T-helper 2 cell treated with Interferon-gamma antibody and Interleukin-4, amounts not matched to agents 5 μg/mL and 100 μg/mL, for 36 hours (primary cell): Measurements from ENCODE around the gene CFL1.

Source experiments
- DNase-seq: peaks from one replicate; pipeline ENCODE4 v3.0.0; 2021; ENCODE audit warnings: low spot score
- H3K27ac Mint-ChIP-seq: one replicate; pipeline ENCODE4 v1.8.0; 2021; ENCODE audit warnings: mild to moderate bottlenecking, mixed read lengths
- H3K27me3 Mint-ChIP-seq: one replicate; pipeline ENCODE4 v1.8.0; 2021; ENCODE audit warnings: low read depth, mixed read lengths
- H3K36me3 Mint-ChIP-seq: one replicate; pipeline ENCODE4 v1.8.0; 2021; ENCODE audit warnings: low read depth, mixed read lengths
- H3K4me1 Mint-ChIP-seq: one replicate; pipeline ENCODE4 v1.8.0; 2021; ENCODE audit warnings: low read depth, mixed read lengths
- H3K4me3 Mint-ChIP-seq: one replicate; pipeline ENCODE4 v1.8.0; 2022; ENCODE audit warnings: mild to moderate bottlenecking, moderate library complexity, mixed read lengths
- H3K9me3 Mint-ChIP-seq: one replicate; pipeline ENCODE4 v1.8.0; 2021; ENCODE audit warnings: mixed read lengths

Gene CFL1

DNA sequence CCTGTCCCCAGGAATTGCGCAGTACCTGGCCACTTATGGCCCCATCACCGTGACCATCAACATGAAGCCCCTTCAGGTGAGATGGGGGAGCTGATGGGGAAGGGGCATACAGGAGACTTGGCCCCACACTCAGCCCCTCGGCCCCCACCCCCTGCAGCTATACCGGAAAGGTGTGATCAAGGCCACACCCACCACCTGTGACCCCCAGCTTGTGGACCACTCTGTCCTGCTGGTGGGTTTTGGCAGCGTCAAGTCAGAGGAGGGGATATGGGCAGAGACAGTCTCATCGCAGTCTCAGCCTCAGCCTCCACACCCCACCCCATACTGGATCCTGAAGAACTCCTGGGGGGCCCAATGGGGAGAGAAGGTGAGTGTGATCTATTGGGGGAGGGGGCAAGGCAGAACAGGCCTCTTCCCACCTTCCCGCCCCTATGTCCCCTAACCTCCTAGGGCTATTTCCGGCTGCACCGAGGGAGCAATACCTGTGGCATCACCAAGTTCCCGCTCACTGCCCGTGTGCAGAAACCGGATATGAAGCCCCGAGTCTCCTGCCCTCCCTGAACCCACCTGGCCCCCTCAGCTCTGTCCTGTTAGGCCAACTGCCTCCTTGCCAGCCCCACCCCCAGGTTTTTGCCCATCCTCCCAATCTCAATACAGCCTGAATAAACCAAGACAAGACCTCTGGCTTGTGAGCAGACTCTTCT is 25.2 kb upstream of the CFL1 start:
- no peak for DNase-seq
- Mint-ChIP-seq H3K36me3 (peaks cover 40% of the 10 kb centered on the region), H3K4me3 (no peak overlapping the region), H3K4me1 (peaks cover 40% of the 10 kb centered on the region), H3K27me3 (no peaks in the 10 kb centered on the region), H3K27ac (no peak overlapping the region), H3K9me3 (no peaks in the 10 kb centered on the region)

DNA sequence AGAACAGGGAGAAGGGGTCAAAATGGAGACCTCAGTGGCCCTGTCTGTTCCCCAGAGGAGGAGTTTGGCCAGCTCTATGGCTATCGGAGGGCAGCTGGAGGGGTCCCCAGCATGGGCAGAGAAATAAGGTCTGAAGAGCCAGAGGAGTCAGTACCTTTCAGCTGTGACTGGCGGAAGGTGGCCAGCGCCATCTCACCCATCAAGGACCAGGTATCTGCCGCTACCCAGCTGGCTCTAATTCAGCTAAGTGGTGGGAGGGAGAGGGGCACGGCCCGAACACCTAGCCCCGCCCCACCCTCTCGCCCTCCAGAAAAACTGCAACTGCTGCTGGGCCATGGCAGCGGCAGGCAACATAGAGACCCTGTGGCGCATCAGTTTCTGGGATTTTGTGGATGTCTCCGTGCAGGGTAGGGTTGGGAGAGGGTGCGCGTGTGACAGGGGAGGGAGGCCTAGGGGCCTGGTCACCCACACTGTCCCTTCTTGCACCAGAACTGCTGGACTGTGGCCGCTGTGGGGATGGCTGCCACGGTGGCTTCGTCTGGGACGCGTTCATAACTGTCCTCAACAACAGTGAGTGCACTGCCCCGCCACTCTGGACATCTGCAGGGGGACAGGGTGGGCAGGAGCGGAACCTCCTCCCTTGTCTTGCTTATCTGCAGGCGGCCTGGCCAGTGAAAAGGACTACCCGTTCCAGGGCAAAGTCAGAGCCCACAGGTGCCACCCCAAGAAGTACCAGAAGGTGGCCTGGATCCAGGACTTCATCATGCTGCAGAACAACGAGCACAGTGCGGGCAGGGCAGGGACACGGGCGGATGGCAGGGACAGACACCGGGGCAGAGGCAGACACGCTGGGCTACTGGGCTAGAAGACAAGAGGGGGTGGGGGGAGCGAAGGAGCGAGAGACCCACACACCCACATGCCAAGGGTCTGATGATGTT is 24.4 kb upstream of the CFL1 start:
- Mint-ChIP-seq H3K27me3 (no peaks in the 10 kb centered on the region), H3K4me3 (no peak overlapping the region), H3K27ac (no peak overlapping the region), H3K9me3 (no peaks in the 10 kb centered on the region), H3K36me3 (peaks cover 37% of the 10 kb centered on the region), H3K4me1 (peaks cover 40% of the 10 kb centered on the region)
- DNase-seq = no peak

DNA sequence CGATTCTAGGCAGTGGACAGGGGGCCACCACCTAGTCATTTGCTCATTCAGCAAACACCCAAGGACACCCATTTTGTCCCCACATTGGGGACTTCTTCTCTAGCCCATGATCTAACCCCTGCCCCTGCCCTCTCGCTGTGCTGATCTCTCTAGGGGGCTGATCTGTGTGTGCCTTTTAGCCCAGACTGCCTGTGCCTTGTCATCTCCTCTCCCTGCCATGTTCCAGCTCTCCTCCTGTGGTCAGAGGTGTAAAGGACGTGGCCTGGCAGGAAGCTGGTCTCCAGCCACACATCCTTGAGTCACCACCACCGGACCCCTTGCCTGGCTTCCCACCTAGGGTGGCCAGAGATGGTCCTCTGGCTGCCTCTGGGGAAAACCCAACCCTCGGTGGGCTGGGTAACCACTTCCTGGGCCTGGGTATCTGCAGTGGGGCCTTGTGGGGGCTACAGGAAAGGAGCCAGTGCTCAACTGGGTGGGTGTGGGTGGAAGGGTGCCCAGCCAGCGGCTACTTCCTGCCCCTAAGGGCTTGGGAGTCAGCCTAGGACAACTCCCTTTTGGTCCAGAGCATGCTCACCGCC is 23.0 kb upstream of the CFL1 start:
- DNase-seq = no peak
- Mint-ChIP-seq H3K9me3 (no peaks in the 10 kb centered on the region), H3K4me1 (peaks cover 33% of the 10 kb centered on the region), H3K4me3 (peak overlapping the region; percentile 49), H3K27ac (peak overlapping the region; percentile 76), H3K27me3 (no peaks in the 10 kb centered on the region), H3K36me3 (peaks cover 26% of the 10 kb centered on the region)

DNA sequence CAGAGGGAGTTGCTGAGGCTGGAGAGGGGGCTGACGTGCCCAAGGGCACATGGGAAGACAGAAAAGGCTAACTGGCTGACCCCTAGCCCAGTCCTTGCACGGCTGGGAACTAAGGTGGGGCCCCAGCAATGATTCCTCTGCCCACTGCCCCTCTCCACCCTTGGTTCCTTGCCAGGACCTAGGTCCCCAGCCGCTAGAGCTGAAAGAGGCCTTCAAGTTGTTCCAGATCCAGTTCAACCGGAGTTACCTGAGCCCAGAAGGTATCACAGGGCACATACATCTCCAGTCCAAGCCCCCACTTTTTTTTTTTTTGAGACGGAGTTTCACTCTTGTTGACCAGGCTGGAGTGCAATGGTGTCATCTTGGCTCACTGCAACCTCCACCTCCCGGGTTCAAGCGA is 22.0 kb upstream of the CFL1 start:
- peak overlapping the region; percentile 71 for H3K4me3 Mint-ChIP-seq
- peak overlapping the region; percentile 69 for H3K27ac Mint-ChIP-seq
- no peak for DNase-seq
- H3K27me3 Mint-ChIP-seq = no peaks in the 10 kb centered on the region
- peaks cover 20% of the 10 kb centered on the region for H3K36me3 Mint-ChIP-seq
- H3K4me1 Mint-ChIP-seq = peaks cover 30% of the 10 kb centered on the region
- H3K9me3 Mint-ChIP-seq = no peaks in the 10 kb centered on the region

DNA sequence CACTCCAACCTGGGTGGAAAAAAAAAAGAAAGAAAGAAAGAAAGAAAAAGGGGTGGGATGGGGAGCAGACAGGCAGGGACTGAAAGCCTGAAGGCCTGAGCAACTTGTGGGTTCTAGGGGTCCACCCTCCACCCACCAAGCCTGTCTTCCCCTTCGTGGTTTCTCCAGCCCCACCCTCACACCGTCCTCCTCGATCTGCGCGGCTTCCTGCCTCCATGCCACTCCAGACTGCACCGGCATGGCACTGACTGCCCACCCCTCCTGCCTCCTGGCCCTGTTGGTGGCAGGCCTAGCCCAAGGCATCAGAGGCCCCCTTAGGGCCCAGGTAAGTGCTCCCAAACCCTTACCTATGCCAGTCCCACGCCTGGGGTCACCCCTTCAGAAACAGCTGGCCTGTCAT is 21.6 kb upstream of the CFL1 start, which contains the start of gene CTSW:
Gene CTSW (plus strand): TSS at position 221 of the 400 bp plus-strand sequence. CDS start 18 bp downstream, at position 239.
- Mint-ChIP-seq H3K9me3 (no peaks in the 10 kb centered on the region), H3K27ac (peak within 1 kb of the TSS; percentile 76), H3K4me1 (peaks cover 28% of the 10 kb centered on the region), H3K36me3 (peaks cover 16% of the 10 kb centered on the region), H3K4me3 (peak within 1 kb of the TSS; percentile 71), H3K27me3 (no peaks in the 10 kb centered on the region)
- DNase-seq = no peak

DNA sequence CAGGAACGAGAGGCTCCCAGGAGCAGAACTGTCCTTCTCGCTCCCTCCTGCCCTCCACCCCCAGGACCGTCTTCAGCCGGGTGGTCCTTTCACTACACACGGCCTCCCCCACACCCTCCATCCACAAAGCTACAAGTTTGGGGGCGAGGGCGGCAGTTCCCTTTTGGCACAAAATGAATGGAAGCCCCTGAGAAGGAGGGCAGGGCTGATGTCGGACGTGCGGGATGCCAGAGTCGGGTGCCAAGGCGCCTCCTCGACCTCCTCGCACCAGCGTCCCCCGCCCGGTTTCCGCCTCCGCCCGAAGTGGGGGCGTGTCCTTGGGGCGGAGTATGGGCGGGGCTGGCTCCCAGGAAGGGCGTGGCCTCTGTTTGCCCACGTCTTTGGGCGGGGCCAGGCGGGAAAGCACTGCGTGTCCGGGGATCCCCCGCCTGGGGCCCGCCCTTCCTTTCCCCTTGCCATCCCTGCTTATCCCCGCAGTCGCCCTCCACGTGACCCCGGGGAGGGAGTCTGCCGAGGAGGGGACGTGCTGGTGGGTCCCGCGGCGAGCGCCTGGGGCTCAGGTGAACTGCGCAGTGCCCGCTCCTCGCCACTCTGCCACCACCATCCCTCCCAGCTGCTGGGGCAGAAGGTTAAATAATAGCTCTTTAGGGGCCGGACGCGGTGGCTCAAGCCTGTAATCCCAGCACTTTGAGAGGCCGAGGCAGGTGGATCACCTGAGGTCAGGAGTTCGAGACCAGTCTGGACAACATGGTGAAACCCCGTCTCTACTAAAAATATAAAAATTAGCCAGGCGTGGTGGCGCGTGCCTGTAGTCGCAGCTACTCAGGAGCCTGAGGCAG is 15.6 kb upstream of the CFL1 start:
- Mint-ChIP-seq H3K27ac (peak overlapping the region; percentile 89), H3K4me1 (peaks cover 19% of the 10 kb centered on the region), H3K9me3 (no peaks in the 10 kb centered on the region), H3K36me3 (no peaks in the 10 kb centered on the region), H3K4me3 (peak overlapping the region; percentile 92), H3K27me3 (peaks cover 3% of the 10 kb centered on the region)
- DNase-seq = peak; percentile 94

DNA sequence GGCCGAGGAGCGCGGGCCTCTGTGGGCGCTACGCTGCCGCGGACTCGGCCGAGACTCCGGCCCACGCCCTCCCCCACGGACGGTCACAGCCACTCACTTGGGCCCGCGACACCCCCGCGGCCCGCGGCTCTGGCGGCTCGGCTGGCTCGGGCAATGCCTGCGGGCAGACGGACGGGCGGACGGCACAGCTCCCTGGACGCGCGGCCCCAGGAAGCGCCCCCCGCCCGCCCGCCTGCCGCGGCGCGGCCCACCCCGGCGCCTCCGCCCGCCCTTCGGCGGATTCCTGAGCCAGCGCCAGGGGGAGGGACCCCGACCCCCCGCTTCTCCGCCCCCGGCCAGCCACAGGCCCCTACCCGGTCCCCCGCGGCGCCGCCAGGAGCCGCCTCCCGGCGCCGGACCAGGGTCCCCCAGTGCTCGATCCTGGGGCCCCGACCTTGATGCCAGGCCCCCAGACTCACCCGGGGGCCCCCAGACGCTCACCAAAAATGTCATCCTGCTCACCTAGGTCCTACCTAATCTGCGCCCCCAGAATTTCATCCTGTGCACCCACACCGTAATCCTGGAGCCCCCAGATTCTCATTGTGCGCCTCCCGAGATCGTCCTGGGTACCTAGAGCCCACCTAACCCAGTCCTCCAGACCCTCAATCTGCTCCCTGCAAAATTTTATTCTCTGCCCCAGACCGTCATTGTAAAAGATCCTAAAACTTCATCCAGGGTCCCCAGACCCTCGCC is 14.8 kb upstream of the CFL1 start, which contains the start of gene EFEMP2:
Gene EFEMP2 (minus strand): TSS at position 215 of the 732 bp plus-strand sequence. CDS start 446 bp downstream, outside the sequence.
- no peak for DNase-seq
- H3K4me1 Mint-ChIP-seq = peaks cover 19% of the 10 kb centered on the region
- peak within 1 kb of the TSS; percentile 89 for H3K27ac Mint-ChIP-seq
- H3K9me3 Mint-ChIP-seq = no peaks in the 10 kb centered on the region
- H3K36me3 Mint-ChIP-seq = no peaks in the 10 kb centered on the region
- H3K4me3 Mint-ChIP-seq = peak within 1 kb of the TSS; percentile 92
- peaks cover 3% of the 10 kb centered on the region for H3K27me3 Mint-ChIP-seq

DNA sequence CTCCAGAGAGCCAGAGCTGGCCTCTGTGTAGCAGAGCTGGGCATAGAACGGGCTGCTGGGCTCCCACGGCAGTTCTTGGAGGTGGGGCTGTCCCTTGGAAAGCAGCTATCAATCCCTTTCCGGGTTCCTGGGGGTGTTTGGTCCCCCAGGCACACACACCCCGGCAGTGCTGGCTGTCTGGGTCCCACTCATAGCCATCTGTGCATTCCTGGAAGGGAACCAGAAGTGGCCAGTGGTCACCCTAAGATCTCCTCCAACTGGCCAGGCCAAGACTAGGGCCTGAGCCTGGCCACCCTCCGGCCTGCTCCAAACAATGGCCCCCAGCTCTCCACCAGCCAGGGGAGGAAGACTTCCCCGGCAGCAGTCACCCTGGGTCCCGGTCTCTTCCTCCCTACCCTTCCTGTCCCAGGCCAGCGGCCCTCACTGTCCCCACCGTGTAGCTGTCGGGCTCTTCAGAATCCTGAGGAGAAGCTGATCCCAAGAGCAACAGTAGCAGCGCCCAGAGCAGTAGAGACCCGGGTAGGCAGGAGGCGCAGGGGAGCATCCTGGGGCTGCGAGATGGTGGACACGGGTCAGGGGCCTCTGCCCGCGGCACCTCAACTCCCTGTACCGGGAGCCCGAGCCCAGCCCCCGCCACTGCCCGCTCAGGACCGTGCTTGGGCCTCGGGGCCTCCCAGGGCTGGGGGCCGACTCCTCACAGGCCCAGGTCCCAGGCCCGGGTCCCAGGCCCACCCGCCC is 14.0 kb upstream of the CFL1 start:
- H3K27ac Mint-ChIP-seq = peak overlapping the region; percentile 45
- peak overlapping the region; percentile 36 for H3K4me3 Mint-ChIP-seq
- no peak for DNase-seq
- peaks cover 3% of the 10 kb centered on the region for H3K27me3 Mint-ChIP-seq
- H3K9me3 Mint-ChIP-seq = no peaks in the 10 kb centered on the region
- peaks cover 17% of the 10 kb centered on the region for H3K4me1 Mint-ChIP-seq
- peaks cover 5% of the 10 kb centered on the region for H3K36me3 Mint-ChIP-seq

DNA sequence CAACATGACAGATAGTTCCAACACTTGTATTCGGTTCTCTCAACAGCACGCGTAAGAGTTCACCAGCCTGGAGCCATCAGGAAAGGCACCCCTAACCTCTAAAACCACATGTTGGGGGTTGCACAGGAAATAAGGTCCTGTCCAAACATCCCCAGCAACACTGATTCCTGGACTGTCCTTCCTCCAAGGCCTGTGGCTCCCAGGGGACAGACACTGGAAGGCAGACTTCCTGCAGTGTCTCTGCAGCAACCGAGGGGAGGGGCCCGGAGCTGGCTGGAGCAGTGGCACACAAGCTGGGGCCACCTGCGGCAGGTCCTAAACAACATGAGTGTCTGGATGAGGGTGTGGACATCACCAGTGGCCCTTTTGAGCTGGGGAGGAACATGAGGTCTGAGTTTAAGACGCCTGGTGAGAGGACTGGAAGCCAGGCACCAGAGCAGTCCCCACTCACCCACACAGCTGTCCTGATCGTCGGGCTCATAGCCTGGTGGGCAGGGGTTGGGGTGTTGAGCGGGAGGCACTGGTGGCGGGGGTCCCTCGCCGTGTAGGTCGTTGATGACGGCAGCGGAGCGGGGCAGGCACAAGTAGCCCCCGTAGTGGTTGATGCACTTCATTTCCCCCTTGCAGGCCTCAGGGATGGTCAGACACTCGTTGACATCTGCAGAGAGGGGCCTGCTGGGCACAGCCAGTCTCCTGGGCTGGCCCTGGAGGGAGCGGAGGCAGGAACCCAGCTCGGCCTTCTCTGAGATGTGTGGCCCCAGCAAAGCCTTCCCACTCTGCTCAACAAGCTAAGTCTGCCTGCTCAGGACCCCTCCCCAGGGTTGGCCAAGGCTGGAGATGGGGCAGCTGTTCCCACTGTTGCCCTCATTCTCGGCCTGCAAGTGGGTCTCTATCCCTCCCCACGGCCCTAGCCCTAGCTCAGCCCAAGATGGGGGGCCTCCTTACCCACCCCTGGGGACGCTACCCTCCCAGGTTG is 13.0 kb upstream of the CFL1 start:
- Mint-ChIP-seq H3K4me3 (peak overlapping the region; percentile 36), H3K27me3 (peaks cover 3% of the 10 kb centered on the region), H3K27ac (peak overlapping the region; percentile 62), H3K36me3 (peaks cover 9% of the 10 kb centered on the region), H3K9me3 (no peaks in the 10 kb centered on the region), H3K4me1 (peaks cover 17% of the 10 kb centered on the region)
- no peak for DNase-seq

DNA sequence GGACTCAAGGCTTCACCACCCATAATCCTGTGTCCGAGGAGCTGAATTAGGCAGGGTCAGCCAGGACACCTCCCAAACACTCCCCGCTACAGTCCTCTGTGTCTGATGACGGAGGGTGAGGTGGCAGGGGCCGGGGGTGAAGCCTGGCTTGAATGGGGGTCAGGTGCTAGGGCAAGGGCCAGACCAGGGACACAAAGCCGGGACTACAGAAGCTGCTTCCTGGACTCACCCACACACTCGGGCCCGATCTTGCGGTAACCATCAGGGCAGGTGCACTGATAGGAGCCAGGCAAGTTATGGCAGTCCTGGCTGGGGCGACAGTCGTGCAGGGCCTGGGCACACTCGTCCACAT is 12.3 kb upstream of the CFL1 start:
- H3K4me3 Mint-ChIP-seq = no peak overlapping the region
- DNase-seq = no peak
- no peaks in the 10 kb centered on the region for H3K9me3 Mint-ChIP-seq
- H3K36me3 Mint-ChIP-seq = peaks cover 15% of the 10 kb centered on the region
- H3K27me3 Mint-ChIP-seq = peaks cover 3% of the 10 kb centered on the region
- H3K4me1 Mint-ChIP-seq = peaks cover 17% of the 10 kb centered on the region
- peak overlapping the region; percentile 62 for H3K27ac Mint-ChIP-seq

DNA sequence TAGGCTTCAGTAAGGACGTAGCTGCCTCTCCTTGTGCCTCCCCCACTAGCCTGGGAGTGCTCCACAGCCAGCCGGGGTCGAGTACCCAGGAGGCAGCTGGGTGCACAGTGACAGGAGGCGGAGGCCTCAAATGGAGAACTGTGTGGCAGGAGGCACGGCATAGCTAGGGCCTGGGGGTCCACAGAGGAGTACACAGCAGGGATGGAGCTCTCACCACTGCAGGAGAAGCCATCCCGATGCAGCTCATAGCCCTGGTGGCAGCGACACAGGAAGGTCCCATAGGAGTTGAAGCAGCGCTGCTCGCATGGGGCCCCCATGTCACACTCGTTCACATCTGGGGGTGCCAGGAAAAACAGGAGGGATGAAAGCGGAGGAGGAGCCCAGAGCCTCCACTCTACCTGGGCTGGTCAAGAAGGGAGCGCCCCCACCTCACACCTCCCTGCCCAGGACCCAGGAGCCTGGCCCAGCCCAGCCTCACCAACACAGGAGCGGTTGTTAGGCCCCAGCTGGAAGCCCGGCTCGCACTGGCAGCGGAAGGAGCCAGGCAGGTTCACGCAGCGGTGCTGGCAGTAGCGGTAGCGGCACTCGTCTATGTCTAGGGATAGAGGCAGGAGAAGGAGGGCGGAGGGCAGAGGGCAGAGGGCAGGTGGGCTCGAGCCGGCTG is 11.8 kb upstream of the CFL1 start:
- peaks cover 19% of the 10 kb centered on the region for H3K4me1 Mint-ChIP-seq
- DNase-seq = no peak
- no peak overlapping the region for H3K4me3 Mint-ChIP-seq
- H3K27ac Mint-ChIP-seq = peak overlapping the region; percentile 15
- H3K9me3 Mint-ChIP-seq = no peaks in the 10 kb centered on the region
- peaks cover 3% of the 10 kb centered on the region for H3K27me3 Mint-ChIP-seq
- peaks cover 19% of the 10 kb centered on the region for H3K36me3 Mint-ChIP-seq
